ENCODE measurements around the gene ALDH1A1. TPM values are rescaled to one million over a fixed set of nuclear protein-coding genes. Genes with fewer than 3 reads are reported as not detected.
A peak's percentile ranks its signal among the peaks of the same experiment; 100 is the strongest.
"Not testable (repeated sequence)": the region's sequence is repeated elsewhere in the genome, so short reads cannot be mapped to it uniquely, and the experiment has no call there.

The ALDH1A1 gene
- total RNA-seq, 1 donor from 2014 or later = not detected

DNA sequence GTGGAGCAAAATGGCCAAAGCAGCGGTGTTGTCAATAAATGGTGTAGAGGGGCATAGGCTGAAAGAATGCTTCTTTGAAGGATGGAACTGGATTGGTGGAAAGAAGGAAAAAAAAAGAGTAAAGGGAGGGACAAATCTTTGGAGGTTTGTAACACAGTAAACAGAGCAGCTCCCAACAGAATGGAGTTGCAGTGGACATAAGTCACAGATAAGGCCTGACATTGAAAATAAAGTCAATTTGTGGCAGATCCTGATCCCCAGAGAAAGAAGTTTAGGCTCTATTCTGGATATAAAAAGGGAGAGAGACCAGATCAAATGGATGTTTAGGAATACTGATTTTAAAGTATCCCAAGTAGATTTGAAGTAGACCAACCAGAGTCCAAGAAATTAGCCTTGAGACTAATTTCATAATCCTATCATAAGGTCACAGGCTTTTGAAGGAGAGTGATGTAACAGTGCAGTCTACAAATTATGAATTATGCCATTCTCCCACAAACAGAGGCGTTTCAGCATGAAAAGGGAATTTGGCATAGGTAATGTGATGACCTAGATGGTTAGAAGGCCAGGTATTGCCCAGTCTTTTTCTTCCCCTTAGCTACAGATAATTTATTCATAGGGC, 8.9 kb downstream of the ALDH1A1 start:
- Mint-ChIP-seq H3K9me3 (no peaks in the 10 kb centered on the region), H3K4me1 (no peaks in the 10 kb centered on the region), H3K27ac (no peak overlapping the region), H3K36me3 (no peaks in the 10 kb centered on the region), H3K27me3 (ENCODE audit: insufficient read depth, low read depth) (peaks cover 2% of the 10 kb centered on the region), H3K4me3 (no peak overlapping the region)
- no peak overlapping the region for H3K27ac ChIP-seq
- no peaks in the 10 kb centered on the region for H3F3A ChIP-seq (ENCODE audit: low read depth)
- peak overlapping the region; percentile 69 for H2AFZ ChIP-seq (replicated peaks)
- no peak overlapping the region for H3K4me2 ChIP-seq
- H3K9me3 ChIP-seq (ENCODE audit: low read depth) = no peaks in the 10 kb centered on the region
- no peaks in the 10 kb centered on the region for H4K20me1 ChIP-seq (ENCODE audit: low read depth)
- H3K4me1 ChIP-seq = no peaks in the 10 kb centered on the region
- no peak overlapping the region for H3K4me3 ChIP-seq
- H3K36me3 ChIP-seq = no peaks in the 10 kb centered on the region
- no peak for TF ChIP-seq EZH2 (IDR thresholded peaks at IDR 0.05)
- no peak for TF ChIP-seq EZH2phosphoT487 (IDR thresholded peaks at IDR 0.05)
- TF ChIP-seq, protein P1, sequence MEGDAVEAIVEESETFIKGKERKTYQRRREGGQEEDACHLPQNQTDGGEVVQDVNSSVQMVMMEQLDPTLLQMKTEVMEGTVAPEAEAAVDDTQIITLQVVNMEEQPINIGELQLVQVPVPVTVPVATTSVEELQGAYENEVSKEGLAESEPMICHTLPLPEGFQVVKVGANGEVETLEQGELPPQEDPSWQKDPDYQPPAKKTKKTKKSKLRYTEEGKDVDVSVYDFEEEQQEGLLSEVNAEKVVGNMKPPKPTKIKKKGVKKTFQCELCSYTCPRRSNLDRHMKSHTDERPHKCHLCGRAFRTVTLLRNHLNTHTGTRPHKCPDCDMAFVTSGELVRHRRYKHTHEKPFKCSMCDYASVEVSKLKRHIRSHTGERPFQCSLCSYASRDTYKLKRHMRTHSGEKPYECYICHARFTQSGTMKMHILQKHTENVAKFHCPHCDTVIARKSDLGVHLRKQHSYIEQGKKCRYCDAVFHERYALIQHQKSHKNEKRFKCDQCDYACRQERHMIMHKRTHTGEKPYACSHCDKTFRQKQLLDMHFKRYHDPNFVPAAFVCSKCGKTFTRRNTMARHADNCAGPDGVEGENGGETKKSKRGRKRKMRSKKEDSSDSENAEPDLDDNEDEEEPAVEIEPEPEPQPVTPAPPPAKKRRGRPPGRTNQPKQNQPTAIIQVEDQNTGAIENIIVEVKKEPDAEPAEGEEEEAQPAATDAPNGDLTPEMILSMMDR (IDR thresholded peaks at IDR 0.05) = no peak
- H3K9ac ChIP-seq = no peak overlapping the region
- H3K27me3 ChIP-seq = no peaks in the 10 kb centered on the region
- no peaks in the 10 kb centered on the region for H3K79me2 ChIP-seq (ENCODE audit: low read depth)
- no peak for DNase-seq (ENCODE audit: low spot score)

DNA sequence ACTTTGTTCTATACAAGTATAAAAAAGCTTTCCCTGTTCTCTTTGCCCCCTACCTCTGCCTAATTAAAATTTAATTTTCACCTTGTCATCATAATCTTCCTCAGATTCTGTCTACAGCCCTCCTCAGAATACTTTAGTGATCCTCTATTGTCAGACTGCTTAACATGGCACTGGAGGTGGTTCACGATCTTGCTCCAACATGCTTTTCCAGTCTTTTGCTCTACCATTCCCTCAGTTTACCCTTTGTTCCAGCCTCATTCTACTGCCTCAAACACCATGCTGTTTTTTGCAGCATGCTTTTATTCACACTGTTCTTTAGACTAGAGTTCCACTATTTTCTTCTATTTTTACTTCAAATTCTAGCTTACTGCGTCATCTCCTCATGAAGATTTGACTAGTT, 10.4 kb downstream of the ALDH1A1 start:
- no peak for DNase-seq (ENCODE audit: low spot score)
- Histone ChIP-seq H3K4me2 (no peak overlapping the region), H3K27ac (no peak overlapping the region), H3K4me3 (no peak overlapping the region), H3K36me3 (no peaks in the 10 kb centered on the region), H3K9me3 (ENCODE audit: low read depth) (no peaks in the 10 kb centered on the region), H3K4me1 (no peaks in the 10 kb centered on the region), H3K9ac (no peak overlapping the region), H4K20me1 (ENCODE audit: low read depth) (no peaks in the 10 kb centered on the region), H3K79me2 (ENCODE audit: low read depth) (no peaks in the 10 kb centered on the region), H2AFZ (replicated peaks) (no peak overlapping the region), H3K27me3 (no peaks in the 10 kb centered on the region), H3F3A (ENCODE audit: low read depth) (no peaks in the 10 kb centered on the region)
- TF ChIP-seq EZH2phosphoT487 (IDR thresholded peaks at IDR 0.05) (no peak), EZH2 (IDR thresholded peaks at IDR 0.05) (no peak)
- TF ChIP-seq, protein P1 (IDR thresholded peaks at IDR 0.05) = no peak
- H3K9me3 Mint-ChIP-seq = no peaks in the 10 kb centered on the region
- peaks cover 2% of the 10 kb centered on the region for H3K27me3 Mint-ChIP-seq (ENCODE audit: insufficient read depth, low read depth)
- H3K27ac Mint-ChIP-seq = no peak overlapping the region
- no peak overlapping the region for H3K4me3 Mint-ChIP-seq
- H3K36me3 Mint-ChIP-seq = no peaks in the 10 kb centered on the region
- no peaks in the 10 kb centered on the region for H3K4me1 Mint-ChIP-seq

DNA sequence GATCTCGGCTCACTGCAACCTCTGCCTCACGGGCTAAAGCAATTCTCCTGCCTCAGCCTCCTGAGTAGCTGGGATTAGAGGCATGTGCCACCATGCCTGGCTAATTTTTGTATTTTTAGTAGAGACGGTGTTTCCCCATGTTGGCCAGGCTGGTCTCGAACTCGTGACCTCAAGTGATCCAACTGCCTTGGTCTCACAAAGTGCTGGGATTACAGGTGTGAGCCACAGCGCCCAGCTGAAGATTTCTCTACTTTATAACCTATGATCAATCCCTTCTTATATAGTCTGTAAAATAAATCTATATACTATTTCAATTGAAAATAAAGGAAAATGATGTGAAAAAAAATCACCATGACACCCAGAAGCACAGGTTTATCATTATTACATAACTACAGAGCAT, 13.3 kb downstream of the ALDH1A1 start:
- H3K9ac ChIP-seq; H3F3A ChIP-seq (ENCODE audit: low read depth); H3K36me3 Mint-ChIP-seq; H3K4me3 Mint-ChIP-seq; H3K4me2 ChIP-seq; H3K36me3 ChIP-seq; H3K9me3 Mint-ChIP-seq; H3K9me3 ChIP-seq (ENCODE audit: low read depth); DNase-seq (ENCODE audit: low spot score); H3K27ac ChIP-seq; H4K20me1 ChIP-seq (ENCODE audit: low read depth); H3K27me3 ChIP-seq; H2AFZ ChIP-seq (replicated peaks); H3K27ac Mint-ChIP-seq; H3K4me3 ChIP-seq; H3K79me2 ChIP-seq (ENCODE audit: low read depth); H3K4me1 Mint-ChIP-seq; H3K27me3 Mint-ChIP-seq (ENCODE audit: insufficient read depth, low read depth): not testable (repeated sequence)
- peaks cover 22% of the 10 kb centered on the region for H3K4me1 ChIP-seq

DNA sequence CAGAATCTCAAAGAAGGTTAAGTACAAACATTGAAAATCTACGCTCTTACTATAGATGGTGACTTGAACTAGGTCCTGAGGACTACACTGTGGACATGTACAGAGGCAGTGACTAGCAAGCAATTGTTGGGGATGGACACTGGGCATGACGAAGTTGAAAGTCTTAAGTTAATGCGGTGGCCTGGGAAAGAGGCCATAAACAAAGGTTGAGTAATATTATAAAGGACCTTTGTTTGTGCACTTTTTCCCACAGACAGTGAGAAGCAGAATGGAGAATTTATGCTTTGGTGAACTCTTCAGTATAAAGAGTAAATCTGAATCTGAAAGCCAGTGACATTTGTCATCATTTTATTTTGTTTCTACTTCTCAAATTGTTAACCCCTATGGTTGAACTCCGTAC, 15.3 kb downstream of the ALDH1A1 start:
- Histone ChIP-seq H3K27me3 (no peaks in the 10 kb centered on the region), H4K20me1 (ENCODE audit: low read depth) (no peaks in the 10 kb centered on the region), H3F3A (ENCODE audit: low read depth) (peaks cover 8% of the 10 kb centered on the region), H3K4me2 (no peak overlapping the region), H3K4me3 (no peak overlapping the region), H2AFZ (replicated peaks) (no peak overlapping the region), H3K9ac (no peak overlapping the region), H3K79me2 (ENCODE audit: low read depth) (no peaks in the 10 kb centered on the region), H3K9me3 (ENCODE audit: low read depth) (no peaks in the 10 kb centered on the region), H3K4me1 (peaks cover 22% of the 10 kb centered on the region), H3K27ac (no peak overlapping the region), H3K36me3 (no peaks in the 10 kb centered on the region)
- no peak overlapping the region for H3K27ac Mint-ChIP-seq
- peaks cover 8% of the 10 kb centered on the region for H3K4me1 Mint-ChIP-seq
- no peaks in the 10 kb centered on the region for H3K36me3 Mint-ChIP-seq
- no peaks in the 10 kb centered on the region for H3K9me3 Mint-ChIP-seq
- H3K4me3 Mint-ChIP-seq = no peak overlapping the region
- DNase-seq (ENCODE audit: low spot score) = no peak
- TF ChIP-seq, protein P1 (IDR thresholded peaks at IDR 0.05) = no peak
- TF ChIP-seq EZH2phosphoT487 (IDR thresholded peaks at IDR 0.05) (no peak), EZH2 (IDR thresholded peaks at IDR 0.05) (no peak)
- H3K27me3 Mint-ChIP-seq (ENCODE audit: insufficient read depth, low read depth) = peaks cover 2% of the 10 kb centered on the region

Measured in neural progenitor cell (in vitro differentiated cells).